ENCODE data around the gene PLCL2. TPM values are rescaled to one million over a fixed set of nuclear protein-coding genes. Genes with fewer than 3 reads are reported as not detected.
"Not testable (repeated sequence)": the region's sequence is repeated elsewhere in the genome, so short reads cannot be mapped to it uniquely, and the experiment has no call there.

The PLCL2 gene
- total and polyA plus RNA-seq, 5 experiments from 2014 or later: 57.7 to 86.3 (median 84.4) TPM

- H3K4me1 Mint-ChIP-seq: peaks cover 27 to 53% (median 48%) of the 10 kb centered on the region in 4 donors
- DNase-seq (no peak), ATAC-seq (no peak)
- H3K27me3 Mint-ChIP-seq: no peaks in the 10 kb centered on the region
- POLR2A ChIA-PET: interaction anchor here (1.0 kb wide), 1 partner anchor 10 kb away, joined by 3 read pairs; no protein-coding TSS in a partner anchor
- peak overlapping the region in 5 of 10 donors; percentile 12 to 82 (median 31) for H3K27ac Mint-ChIP-seq
- peaks cover 34 to 73% (median 55%) of the 10 kb centered on the region in 3 donors for H3K36me3 Mint-ChIP-seq
- H3K9me3 Mint-ChIP-seq: peaks cover 0 to 13% (median 2%) of the 10 kb centered on the region in 9 donors
- no peak overlapping the region for H3K4me3 Mint-ChIP-seq
These were observed 196.8 kb downstream of the PLCL2 start for GRCh38 chr3:17081520-17081919.

DNA sequence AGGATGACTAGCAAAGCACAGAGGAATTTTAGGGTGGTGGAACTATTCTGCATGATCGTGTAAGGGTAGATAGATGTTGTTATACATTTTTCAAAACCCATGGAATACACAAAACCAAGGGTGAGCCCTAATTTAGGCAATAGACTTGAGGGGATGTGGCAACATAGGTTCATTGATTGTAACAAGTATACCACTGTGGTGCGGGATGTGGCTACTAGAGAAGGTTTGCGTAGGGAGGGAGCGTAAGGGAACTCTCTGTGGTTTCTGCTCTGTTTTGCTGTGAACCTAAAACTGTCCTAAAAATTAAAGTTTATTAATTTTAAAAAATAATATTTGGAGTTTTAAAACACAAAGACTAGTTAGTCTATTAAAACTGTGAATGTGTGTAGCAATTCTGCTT lies 202.8 kb downstream of the PLCL2 start:
- peak overlapping the region in 6 of 10 donors; percentile 1 to 81 (median 52) for H3K27ac Mint-ChIP-seq
- no peaks in the 10 kb centered on the region for H3K27me3 Mint-ChIP-seq

GRCh38 chr3:17088017-17088416 lies 203.3 kb downstream of the PLCL2 start:
- ATAC-seq: no peak
- H3K36me3 Mint-ChIP-seq: peaks cover 17 to 57% (median 41%) of the 10 kb centered on the region in 3 donors
- H3K27me3 Mint-ChIP-seq: no peaks in the 10 kb centered on the region
- H3K4me3 Mint-ChIP-seq: peak overlapping the region in 7 of 10 donors; percentile 7 to 55 (median 39)
- no peak for DNase-seq
- POLR2A ChIA-PET: no interaction called here
- H3K9me3 Mint-ChIP-seq: peaks cover 0 to 8% (median 2%) of the 10 kb centered on the region in 9 donors
- peaks cover 27 to 51% (median 43%) of the 10 kb centered on the region in 4 donors for H3K4me1 Mint-ChIP-seq
- peak overlapping the region; percentile 43 to 93 (median 82) for H3K27ac Mint-ChIP-seq

More for the DNA sequence above, 202.8 kb downstream of the PLCL2 start:
- Mint-ChIP-seq H3K36me3 (peaks cover 23 to 61% (median 45%) of the 10 kb centered on the region in 3 donors), H3K4me1 (peaks cover 29 to 51% (median 45%) of the 10 kb centered on the region in 4 donors), H3K4me3 (peak overlapping the region in 7 of 10 donors; percentile 0 to 35 (median 5)), H3K9me3 (peaks cover 0 to 13% (median 2%) of the 10 kb centered on the region in 9 donors)
- POLR2A ChIA-PET: no interaction called here
- ATAC-seq (peak; percentile 53 to 73), DNase-seq (peak in 4 of 10 donors; percentile 26 to 48 (median 40))

DNA sequence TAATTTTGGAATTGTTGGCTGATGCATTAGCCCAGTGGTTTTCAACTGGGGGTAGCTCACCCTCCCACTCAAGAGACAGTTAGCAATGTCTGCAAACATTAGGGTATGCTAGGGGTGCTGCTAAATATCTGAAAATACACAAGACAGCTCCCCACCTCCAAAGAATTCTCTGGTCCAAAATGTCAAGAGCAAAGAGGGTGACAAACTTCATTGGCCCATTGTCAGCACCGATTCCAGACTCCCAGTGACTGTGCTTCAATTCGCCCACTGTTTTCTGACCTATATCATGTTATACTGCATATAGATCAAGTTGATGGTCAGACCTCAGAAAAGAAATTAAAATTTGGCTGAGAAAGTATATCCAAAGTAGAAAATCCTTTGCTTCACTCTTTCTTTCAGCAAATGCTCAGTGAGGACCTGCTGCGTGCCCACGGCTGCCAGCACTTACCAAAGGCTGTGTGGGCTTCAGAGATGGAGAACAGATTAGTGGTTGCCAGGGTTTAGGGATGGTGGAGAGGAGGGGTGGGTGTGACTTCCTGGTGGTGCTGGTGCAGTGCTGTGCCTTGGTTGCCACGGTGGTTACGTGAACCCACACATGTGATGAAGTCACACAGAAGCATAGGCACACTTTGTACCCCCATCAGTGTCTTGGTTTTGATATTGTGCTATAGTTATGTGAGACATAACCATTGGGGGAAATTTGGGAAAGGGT lies 204.0 kb downstream of the PLCL2 start:
- Mint-ChIP-seq H3K4me3 (peak overlapping the region in 9 of 10 donors; percentile 1 to 75 (median 39)), H3K27me3 (no peaks in the 10 kb centered on the region), H3K9me3 (peaks cover 0 to 2% (median 0%) of the 10 kb centered on the region in 9 donors), H3K36me3 (peaks cover 10 to 50% (median 35%) of the 10 kb centered on the region in 3 donors), H3K27ac (peak overlapping the region; percentile 48 to 93 (median 82)), H3K4me1 (peaks cover 24 to 46% (median 38%) of the 10 kb centered on the region in 4 donors)
- ATAC-seq (peak; percentile 74 to 88), DNase-seq (peak in 5 of 10 donors; percentile 27 to 49 (median 41))
- POLR2A ChIA-PET: no interaction called here

DNA sequence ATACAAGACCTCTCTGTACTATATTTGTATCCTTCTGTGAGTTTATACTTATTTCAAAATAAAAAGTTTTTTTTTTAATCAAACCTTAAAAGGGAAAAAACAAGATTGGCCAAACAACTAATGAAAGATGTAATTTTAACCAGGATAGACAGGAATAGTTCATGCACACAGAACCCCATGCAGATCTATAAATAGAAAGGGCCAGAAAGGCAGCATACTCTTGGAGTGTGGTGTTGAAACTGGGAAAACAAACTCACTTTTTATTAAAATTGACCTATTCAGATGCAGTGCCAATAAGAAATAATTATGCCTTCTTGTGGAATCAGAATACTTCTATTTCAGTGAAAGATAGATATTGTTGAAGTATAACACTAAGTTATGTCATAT lies 204.6 kb downstream of the PLCL2 start:
- Mint-ChIP-seq H3K4me3 (peak overlapping the region in 2 of 10 donors; percentile 39 to 48), H3K36me3 (peaks cover 10 to 46% (median 34%) of the 10 kb centered on the region in 3 donors), H3K9me3 (no peaks in the 10 kb centered on the region), H3K4me1 (peaks cover 24 to 46% (median 38%) of the 10 kb centered on the region in 4 donors), H3K27me3 (no peaks in the 10 kb centered on the region), H3K27ac (peak overlapping the region in 7 of 10 donors; percentile 48 to 92 (median 78))
- no peak for DNase-seq
- ATAC-seq: no peak
- POLR2A ChIA-PET: no interaction called here

- Mint-ChIP-seq H3K36me3 (peaks cover 10 to 40% (median 28%) of the 10 kb centered on the region in 3 donors), H3K4me1 (peaks cover 24 to 43% (median 37%) of the 10 kb centered on the region in 4 donors), H3K27me3 (no peaks in the 10 kb centered on the region), H3K4me3 (no peak overlapping the region), H3K27ac (peak overlapping the region in 7 of 10 donors; percentile 33 to 89 (median 45)), H3K9me3 (no peaks in the 10 kb centered on the region)
- DNase-seq (no peak), ATAC-seq (no peak)
- POLR2A ChIA-PET: interaction anchor here (1.8 kb wide), 1 partner anchor 9 kb away, joined by 3 read pairs; no protein-coding TSS in a partner anchor
These were observed 205.7 kb downstream of the PLCL2 start for GRCh38 chr3:17090280-17090983.

- Mint-ChIP-seq H3K9me3 (peaks cover 0 to 6% (median 0%) of the 10 kb centered on the region in 9 donors), H3K36me3 (peaks cover 5 to 35% (median 16%) of the 10 kb centered on the region in 3 donors), H3K27ac (peak overlapping the region in 1 of 10 donors; percentile 10), H3K4me1 (peaks cover 17 to 28% (median 23%) of the 10 kb centered on the region in 4 donors), H3K27me3 (no peaks in the 10 kb centered on the region), H3K4me3 (no peak overlapping the region)
- ATAC-seq (no peak), DNase-seq (no peak)
- POLR2A ChIA-PET: interaction anchor here (1.8 kb wide), 1 partner anchor 11 kb away, joined by 3 read pairs; no protein-coding TSS in a partner anchor
These were observed 207.3 kb downstream of the PLCL2 start for GRCh38 chr3:17091910-17092582.

DNA sequence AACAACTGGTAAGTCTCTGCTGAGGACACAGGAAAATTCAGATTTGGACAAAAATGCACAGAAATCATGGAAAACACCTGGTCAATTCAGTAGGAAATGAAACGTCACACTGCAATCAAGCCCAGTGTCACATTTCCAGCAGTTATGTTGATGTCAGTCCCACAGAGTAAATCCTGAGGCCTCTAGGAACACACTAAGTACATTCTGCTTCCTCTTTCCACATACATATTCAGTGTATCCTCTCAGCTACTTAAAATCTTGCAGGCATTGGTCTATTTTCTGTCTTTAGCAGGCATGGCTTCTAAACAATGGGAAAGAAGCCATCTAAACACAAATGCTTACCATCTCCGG lies 207.8 kb downstream of the PLCL2 start:
- peaks cover 5 to 35% (median 16%) of the 10 kb centered on the region in 3 donors for H3K36me3 Mint-ChIP-seq
- POLR2A ChIA-PET: no interaction called here
- peaks cover 0 to 6% (median 0%) of the 10 kb centered on the region in 9 donors for H3K9me3 Mint-ChIP-seq
- no peak overlapping the region for H3K4me3 Mint-ChIP-seq
- H3K27ac Mint-ChIP-seq: peak overlapping the region in 3 of 10 donors; percentile 3 to 65 (median 58)
- H3K4me1 Mint-ChIP-seq: peaks cover 13 to 23% (median 18%) of the 10 kb centered on the region in 4 donors
- DNase-seq (no peak), ATAC-seq (no peak)
- H3K27me3 Mint-ChIP-seq: no peaks in the 10 kb centered on the region

DNA sequence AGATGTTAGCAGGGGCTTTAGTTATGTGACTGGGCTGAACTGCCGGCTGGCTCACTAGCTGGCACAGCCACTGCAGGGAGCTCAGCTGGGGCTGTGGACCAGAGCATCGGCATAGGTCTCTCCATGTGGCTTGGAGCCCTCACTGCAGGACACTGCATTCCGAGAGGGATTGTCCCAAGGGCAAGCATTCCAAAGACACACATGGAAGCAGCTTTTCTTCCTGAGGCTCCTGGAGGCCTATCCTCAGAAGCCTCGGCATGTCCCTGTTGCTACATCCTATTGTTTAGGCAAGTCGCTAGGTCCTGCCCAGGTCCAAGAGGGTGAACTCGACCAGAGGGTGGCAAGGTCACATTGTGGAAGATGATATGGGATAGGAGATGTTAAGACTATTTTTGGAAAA lies 209.8 kb downstream of the PLCL2 start:
- peaks cover 0 to 4% (median under 1%) of the 10 kb centered on the region in 4 donors for H3K4me1 Mint-ChIP-seq
- POLR2A ChIA-PET: no interaction called here
- no peak overlapping the region for H3K4me3 Mint-ChIP-seq
- H3K9me3 Mint-ChIP-seq: peaks cover 0 to 6% (median 0%) of the 10 kb centered on the region in 9 donors
- no peak for ATAC-seq
- H3K27me3 Mint-ChIP-seq: no peaks in the 10 kb centered on the region
- no peak for DNase-seq
- peaks cover 5 to 23% (median 14%) of the 10 kb centered on the region in 3 donors for H3K36me3 Mint-ChIP-seq
- H3K27ac Mint-ChIP-seq: peak overlapping the region in 5 of 10 donors; percentile 1 to 69 (median 36)

- Mint-ChIP-seq H3K9me3 (peaks cover 8 to 60% (median 21%) of the 10 kb centered on the region in 9 donors), H3K4me3 (no peak overlapping the region), H3K27ac (no peak overlapping the region), H3K36me3 (peaks cover 3 to 35% (median 18%) of the 10 kb centered on the region in 3 donors), H3K4me1 (no peaks in the 10 kb centered on the region), H3K27me3 (no peaks in the 10 kb centered on the region)
- DNase-seq (no peak), ATAC-seq (no peak)
- POLR2A ChIA-PET: no interaction called here
These were observed 218.8 kb downstream of the PLCL2 start for GRCh38 chr3:17103579-17103978.

DNA sequence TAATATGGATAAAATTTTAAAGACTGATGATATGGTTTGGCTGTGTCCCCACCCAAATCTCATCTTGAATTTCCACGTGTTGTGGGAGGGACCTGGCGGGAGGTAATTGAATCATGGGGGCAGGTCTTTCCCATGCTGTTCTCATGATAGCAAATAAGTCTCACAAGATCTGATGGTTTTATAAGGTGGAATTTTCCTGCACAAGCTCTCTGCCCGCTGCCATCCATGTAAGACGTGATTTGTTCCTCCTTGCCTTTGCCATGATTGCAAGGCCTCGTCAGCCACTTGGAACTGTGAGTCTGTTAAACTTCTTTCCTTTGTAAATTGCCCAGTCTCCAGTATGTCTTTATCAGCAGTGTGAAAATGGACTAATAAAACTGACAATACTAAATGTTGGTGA lies 222.0 kb downstream of the PLCL2 start:
- ATAC-seq, DNase-seq, H3K27ac Mint-ChIP-seq, H3K4me1 Mint-ChIP-seq, POLR2A ChIA-PET, H3K4me3 Mint-ChIP-seq, H3K27me3 Mint-ChIP-seq: not testable (repeated sequence)
- H3K36me3 Mint-ChIP-seq: peaks cover 0 to 18% (median 6%) of the 10 kb centered on the region in 3 donors
- H3K9me3 Mint-ChIP-seq: peaks cover under 1 to 41% (median 15%) of the 10 kb centered on the region in 9 donors
